Transverse colon (tissue), 4 donors: ENCODE data around the gene TFAP2E.

Source experiments
- CTCF ChIP-seq, 5 experiments: fragments of 200-600 bp in 3 of 5; fragments of 450-650 bp in 2 of 5; sonication (generic) in 3 of 5; IDR thresholded peaks; 1 replicate in 2 of 5; 2 replicates in 3 of 5; pipeline ENCODE4 v1.5.1; 2016 to 2017; ENCODE audit warnings: antibody characterized with exemption in 5 of 5, inconsistent platforms in 3 of 5, mild to moderate bottlenecking in 2 of 5, moderate library complexity in 1 of 5
- POLR2A ChIP-seq: fragments of 450-650 bp; IDR thresholded peaks from one replicate; pipeline ENCODE4 v1.6.1; 2016; ENCODE audit warnings: antibody characterized with exemption, mild to moderate bottlenecking, moderate library complexity
- POLR2AphosphoS5 ChIP-seq, 3 donors: sonication (generic); formaldehyde crosslinking; IDR thresholded peaks; one replicate each; pipeline ENCODE4 v1.6.1; 2016; ENCODE audit warnings: antibody characterized with exemption in 3 of 3

GRCh38 chr1:35623832-35624231 lies 50.7 kb downstream of the TFAP2E start:
- no peak for TF ChIP-seq POLR2AphosphoS5 (IDR thresholded peaks at IDR 0.05)
- TF ChIP-seq POLR2A, result no peak
- TF ChIP-seq CTCF (IDR thresholded peaks at IDR 0.05), result no peak
